GM18505 (cell line): ENCODE measurements around the gene PDE8B.

ENCODE experiments used
- ATAC-seq: cut with Tn5 transposase; IDR thresholded peaks from one replicate; pipeline ENCODE4 v1.9.1; 2021; ENCODE audit not compliant: unreplicated experiment
- POLR2A ChIP-seq: IDR thresholded peaks from 4 replicates; pipeline ENCODE4 v1.6.1; 2011; ENCODE audit warnings: borderline replicate concordance; ENCODE audit not compliant: insufficient read depth, insufficient read length; ENCODE audit errors: extremely low read depth

Gene PDE8B

DNA sequence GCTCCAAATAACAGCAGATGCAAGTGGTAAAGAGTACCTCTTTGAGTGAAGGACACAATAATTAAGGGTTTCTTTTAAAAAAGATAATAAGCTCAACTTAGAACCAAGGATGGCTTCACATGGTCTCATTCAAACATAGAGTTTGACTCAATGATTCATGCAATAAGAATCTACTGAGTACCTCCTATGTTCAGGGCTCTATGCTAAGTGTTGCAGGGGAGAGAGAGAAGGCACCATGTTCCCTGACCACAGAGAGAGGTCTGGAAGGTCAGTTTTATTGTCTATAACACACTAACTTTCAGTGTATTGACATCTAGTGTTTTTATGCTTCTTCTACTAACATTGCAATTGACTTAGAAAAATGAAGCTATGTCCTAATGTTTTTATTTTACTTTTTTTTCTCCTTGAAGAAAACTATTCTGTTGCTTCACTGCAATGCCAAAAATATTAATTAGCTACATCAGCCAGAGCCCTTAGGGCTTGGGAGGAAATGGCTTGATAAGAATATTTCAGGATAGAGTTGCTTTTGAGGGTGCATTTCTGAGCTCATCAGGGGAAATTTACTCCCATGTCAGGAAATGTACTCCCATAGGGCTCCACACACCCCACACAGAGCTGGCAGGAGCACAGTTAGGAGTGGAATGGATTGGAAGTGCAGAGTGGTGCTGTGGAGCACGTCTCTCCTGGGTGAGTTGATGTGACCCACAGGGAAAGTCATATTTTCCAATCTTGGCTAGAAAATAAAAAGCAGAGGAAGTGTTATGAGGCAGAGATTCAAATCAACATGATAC, 106.6 kb downstream of the PDE8B start:
- TF ChIP-seq POLR2A, result no peak
- no peak for ATAC-seq

GRCh38 chr5:77318060-77318459, 107.6 kb downstream of the PDE8B start:
- no peak for TF ChIP-seq POLR2A

DNA sequence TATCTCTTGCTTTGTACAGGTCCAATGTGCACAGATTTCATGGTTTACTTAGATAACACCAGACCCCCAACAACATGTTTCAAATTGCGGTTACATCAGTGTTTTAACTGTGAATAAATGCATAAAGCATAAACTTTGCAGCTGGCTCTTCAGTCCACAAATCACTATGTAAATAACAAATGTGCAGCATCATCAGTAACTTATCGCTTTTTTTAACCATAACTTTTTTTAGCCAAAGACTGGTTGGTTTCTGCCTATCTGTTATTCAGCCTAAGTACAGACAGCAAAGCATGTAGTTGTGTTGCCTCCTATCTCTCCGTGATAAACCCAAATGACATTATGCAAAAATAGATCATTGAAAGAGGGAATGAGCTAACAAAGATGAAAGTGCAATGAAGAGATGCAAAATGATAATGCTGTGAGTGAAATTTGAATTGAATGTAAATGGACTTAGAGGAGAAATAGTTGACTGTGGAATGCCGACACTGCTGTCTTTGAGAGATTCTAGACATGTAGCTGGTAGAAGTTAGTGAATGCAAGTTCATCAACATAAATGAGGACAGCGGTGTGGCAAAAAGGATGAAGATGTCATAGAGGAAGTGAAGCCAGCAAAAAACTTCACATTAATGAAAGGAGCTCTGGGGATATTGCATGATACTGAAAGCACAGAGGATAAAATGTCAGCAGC, 108.8 kb downstream of the PDE8B start:
- ATAC-seq, result no peak
- TF ChIP-seq POLR2A, result no peak

More at GRCh38 chr5:77318060-77318459, 107.6 kb downstream of the PDE8B start:
- no peak for ATAC-seq

DNA sequence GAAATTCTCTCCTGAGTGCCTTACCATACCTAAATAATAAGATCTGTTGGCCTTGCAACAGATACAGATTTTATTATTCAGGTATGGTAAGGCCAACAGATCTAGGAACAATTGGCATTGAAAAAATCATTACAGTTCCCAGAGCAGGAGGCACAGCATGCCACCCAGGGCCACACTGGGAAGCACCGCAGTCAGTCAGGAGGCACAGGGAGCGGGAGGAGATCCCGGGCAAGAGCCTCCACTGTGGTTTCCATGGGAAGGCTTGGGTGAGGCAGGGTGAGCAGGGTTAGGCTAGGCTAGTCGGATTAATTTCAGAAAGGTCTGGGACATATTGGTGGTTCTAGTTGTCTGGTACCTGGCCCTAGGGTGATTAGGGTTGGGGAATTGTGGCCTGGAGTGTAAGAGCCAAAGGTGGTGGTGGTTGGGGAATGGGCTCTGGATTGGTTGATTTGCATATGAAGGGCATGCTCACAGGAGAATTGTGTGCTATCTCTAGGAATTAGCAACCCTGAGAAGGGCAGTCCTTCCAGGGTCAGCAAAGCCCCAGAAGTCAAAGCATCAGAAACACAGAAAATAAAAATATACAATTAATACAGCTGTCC, 111.4 kb downstream of the PDE8B start:
- ATAC-seq, result no peak
- no peak for TF ChIP-seq POLR2A

- ATAC-seq, result no peak
These were observed 111.9 kb downstream of the PDE8B start for GRCh38 chr5:77322406-77322805.

GRCh38 chr5:77325921-77326541, 115.6 kb downstream of the PDE8B start:
- no peak for TF ChIP-seq POLR2A
- no peak for ATAC-seq

More at GRCh38 chr5:77322406-77322805, 111.9 kb downstream of the PDE8B start:
- no peak for TF ChIP-seq POLR2A

- no peak for ATAC-seq
- TF ChIP-seq POLR2A, result no peak
These were observed 116.7 kb downstream of the PDE8B start for GRCh38 chr5:77326986-77327734.

DNA sequence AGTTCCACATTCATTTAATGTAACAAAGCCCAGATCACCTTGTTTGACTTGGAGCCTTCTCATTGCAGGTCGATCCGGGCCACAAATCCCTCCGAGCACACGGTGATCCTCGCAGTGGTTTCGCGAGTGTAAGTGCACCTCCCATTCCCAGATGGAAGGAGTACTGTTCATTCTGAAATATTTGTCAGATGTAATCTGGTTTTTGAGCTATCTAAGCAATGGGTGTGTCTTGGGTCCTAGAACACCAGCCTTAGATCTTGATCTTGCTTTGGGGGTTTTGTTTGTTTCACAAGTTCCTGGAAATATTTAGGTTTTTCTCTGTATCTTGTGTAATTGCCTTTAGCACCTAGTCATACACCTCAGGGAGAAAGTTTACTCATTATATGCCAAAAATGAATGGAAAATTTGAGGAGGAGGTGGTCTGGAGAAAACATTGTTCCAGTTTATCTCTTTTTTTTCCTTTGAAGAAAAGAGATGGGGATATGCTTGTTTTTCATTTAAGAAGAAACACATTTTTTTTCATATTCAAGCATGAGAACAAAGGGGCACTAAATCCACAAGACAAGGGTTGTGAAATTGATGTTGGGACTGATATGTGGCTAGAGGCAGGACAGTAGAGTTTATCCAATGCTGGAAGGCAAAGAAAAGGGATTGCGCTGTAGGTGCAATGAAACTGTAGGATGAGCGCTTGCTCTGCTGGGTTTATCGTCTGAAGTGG, 118.6 kb downstream of the PDE8B start:
- no peak for TF ChIP-seq POLR2A
- ATAC-seq, result no peak

GRCh38 chr5:77329664-77330430, 119.4 kb downstream of the PDE8B start:
- no peak for TF ChIP-seq POLR2A
- ATAC-seq, result no peak

DNA sequence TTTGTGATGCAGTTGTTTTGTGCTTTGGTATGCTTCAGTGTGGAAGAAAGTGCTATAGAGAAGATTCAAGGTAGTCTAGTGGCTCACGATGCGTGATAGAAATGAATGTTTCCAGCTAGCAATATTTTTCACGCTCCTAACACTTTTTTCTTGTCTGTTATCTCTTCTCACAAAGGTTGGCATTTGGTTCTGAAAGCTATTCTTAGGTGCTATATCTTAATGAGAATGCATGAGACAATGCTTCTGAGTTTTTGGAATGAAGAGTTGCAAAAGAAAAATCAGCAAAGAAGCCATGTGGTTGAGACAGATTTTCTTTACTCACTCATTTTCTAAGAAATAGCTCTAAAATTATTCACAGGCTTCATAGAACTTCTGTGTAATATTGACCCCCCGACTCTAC, 122.6 kb downstream of the PDE8B start:
- no peak for TF ChIP-seq POLR2A
- ATAC-seq, result no peak

GRCh38 chr5:77333451-77334123, 123.1 kb downstream of the PDE8B start:
- ATAC-seq, result no peak

More at GRCh38 chr5:77333451-77334123, 123.1 kb downstream of the PDE8B start:
- TF ChIP-seq POLR2A, result no peak
